ENCODE results near the gene ARHGAP28.
"Not testable (repeated sequence)": the region's sequence is repeated elsewhere in the genome, so short reads cannot be mapped to it uniquely, and the experiment has no call there.

Gene ARHGAP28

DNA sequence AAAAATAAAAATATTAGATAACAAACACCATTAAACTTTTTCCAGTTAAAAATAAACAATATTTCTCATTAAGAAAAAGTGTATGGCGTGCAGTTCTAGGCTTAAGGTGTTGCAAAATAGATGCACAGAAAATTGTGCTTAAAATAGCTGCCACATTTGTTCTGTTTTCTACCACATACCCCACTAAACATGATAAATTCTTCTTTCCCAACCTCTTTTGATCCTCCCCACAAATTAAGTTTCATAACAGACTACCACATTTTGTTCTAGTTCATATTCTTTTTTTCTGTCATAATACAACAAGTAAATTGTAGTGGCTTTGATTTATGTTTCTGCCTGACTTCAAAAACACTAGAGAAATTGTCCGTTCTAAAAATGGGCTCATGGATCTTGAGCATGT, 64.5 kb downstream of the ARHGAP28 start:
- H3K4me3 ChIP-seq (ENCODE audit: low read depth, low read length) = no peak overlapping the region
- TF ChIP-seq, protein P1, sequence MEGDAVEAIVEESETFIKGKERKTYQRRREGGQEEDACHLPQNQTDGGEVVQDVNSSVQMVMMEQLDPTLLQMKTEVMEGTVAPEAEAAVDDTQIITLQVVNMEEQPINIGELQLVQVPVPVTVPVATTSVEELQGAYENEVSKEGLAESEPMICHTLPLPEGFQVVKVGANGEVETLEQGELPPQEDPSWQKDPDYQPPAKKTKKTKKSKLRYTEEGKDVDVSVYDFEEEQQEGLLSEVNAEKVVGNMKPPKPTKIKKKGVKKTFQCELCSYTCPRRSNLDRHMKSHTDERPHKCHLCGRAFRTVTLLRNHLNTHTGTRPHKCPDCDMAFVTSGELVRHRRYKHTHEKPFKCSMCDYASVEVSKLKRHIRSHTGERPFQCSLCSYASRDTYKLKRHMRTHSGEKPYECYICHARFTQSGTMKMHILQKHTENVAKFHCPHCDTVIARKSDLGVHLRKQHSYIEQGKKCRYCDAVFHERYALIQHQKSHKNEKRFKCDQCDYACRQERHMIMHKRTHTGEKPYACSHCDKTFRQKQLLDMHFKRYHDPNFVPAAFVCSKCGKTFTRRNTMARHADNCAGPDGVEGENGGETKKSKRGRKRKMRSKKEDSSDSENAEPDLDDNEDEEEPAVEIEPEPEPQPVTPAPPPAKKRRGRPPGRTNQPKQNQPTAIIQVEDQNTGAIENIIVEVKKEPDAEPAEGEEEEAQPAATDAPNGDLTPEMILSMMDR (IDR thresholded peaks at IDR 0.05; ENCODE audit: low read depth, low read length) = no peak

DNA sequence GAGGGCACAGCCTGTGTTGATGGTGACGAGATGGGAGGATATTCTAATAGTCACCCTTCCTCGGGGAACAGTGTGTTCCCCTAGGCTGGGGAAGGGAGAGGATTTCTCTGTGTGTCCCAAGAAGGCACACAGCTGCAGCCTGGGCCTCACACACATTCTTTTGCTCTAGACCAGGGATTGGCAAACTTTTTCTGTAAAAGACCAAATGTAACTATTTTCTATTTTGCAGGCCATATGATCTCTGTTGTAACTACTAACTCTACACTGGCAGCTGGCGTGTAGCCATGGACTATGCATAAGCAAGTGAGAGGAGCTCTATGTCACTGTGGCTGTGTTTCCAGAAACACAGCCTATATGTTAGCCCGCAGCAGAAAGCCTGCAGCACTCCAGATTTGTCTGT, 65.8 kb downstream of the ARHGAP28 start:
- H3K4me3 ChIP-seq (ENCODE audit: low read depth, low read length) = no peak overlapping the region
- TF ChIP-seq, protein P1 (IDR thresholded peaks at IDR 0.05; ENCODE audit: low read depth, low read length) = no peak

DNA sequence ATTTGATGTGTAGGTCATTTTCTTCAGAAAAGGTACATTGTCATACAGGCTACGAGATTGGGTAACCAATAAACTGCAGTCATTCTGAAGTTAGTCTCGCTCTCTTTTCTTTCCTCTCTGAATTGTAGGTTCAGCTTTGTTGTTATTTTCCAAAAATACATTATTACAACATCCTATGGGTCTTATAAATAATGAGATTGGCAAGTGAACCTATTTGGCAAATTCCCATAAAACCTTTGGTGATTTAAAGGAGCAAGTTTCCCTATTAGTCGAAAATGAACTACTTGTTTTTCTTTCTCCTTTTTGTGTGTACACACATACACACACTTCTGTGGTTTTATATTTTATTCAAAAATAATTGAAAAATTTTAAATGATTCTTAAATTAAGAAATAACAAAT, 67.0 kb downstream of the ARHGAP28 start:
- TF ChIP-seq, protein P1 (IDR thresholded peaks at IDR 0.05; ENCODE audit: low read depth, low read length) = no peak
- H3K4me3 ChIP-seq (ENCODE audit: low read depth, low read length) = no peak overlapping the region

DNA sequence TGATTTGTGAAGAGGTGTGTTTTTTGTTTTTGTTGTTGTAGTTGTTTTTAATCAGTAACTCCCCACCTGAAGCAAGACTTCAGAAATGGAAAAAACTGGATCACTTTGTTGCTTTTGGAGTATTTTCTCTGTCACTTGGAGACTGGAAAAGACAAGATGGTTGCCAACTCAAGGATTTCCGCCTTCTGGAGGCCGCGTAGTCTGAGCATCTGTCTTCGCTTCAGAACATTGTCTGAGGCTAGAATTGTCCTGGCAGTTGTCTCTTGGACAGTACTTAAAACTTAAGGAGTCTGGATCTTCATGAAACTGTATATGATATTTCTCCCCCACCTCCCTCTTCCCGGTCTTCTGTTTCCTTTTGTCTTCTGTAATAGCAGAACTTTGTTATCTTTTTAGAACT, 67.7 kb downstream of the ARHGAP28 start:
- TF ChIP-seq, protein P1 (IDR thresholded peaks at IDR 0.05; ENCODE audit: low read depth, low read length) = no peak
- H3K4me3 ChIP-seq (ENCODE audit: low read depth, low read length) = no peak overlapping the region

DNA sequence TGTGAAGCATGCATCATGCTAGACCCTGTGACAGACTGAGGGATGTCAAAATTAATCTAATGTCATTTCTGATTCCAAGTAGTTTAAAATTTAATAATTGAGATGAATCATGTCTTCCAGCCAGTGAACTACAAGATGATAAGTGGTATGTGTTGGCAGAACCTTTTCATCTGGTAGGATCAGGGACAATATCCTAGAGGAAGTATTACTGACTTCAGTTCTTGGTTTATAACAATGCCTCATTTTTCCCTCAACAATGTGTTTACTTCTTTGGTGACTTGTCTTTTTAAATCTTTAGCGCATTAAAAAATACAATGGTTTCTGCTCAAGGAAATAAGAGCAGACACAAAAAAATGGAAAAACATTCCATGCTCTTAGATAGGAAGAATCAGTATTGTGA, 69.4 kb downstream of the ARHGAP28 start:
- no peak overlapping the region for H3K4me3 ChIP-seq (ENCODE audit: low read depth, low read length)
- TF ChIP-seq, protein P1 (IDR thresholded peaks at IDR 0.05; ENCODE audit: low read depth, low read length) = no peak

DNA sequence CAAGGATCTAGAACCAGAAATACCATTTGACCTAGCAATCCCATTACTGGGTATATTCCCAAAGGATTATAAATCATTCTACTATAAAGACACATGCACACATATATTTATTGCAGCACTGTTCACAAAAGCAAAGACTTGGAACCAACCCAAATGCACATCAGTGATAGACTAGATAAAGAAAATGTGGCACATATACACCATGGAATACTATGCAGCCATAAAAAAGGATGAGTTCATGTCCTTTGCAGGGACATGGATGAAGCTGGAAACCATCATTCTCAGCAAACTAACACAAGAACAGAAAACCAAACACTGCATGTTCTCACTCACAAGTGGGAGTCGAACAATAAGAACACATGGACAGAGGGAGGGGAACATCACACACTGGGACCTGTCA, 70.8 kb downstream of the ARHGAP28 start:
- H3K4me3 ChIP-seq (ENCODE audit: low read depth, low read length) = not testable (repeated sequence)

DNA sequence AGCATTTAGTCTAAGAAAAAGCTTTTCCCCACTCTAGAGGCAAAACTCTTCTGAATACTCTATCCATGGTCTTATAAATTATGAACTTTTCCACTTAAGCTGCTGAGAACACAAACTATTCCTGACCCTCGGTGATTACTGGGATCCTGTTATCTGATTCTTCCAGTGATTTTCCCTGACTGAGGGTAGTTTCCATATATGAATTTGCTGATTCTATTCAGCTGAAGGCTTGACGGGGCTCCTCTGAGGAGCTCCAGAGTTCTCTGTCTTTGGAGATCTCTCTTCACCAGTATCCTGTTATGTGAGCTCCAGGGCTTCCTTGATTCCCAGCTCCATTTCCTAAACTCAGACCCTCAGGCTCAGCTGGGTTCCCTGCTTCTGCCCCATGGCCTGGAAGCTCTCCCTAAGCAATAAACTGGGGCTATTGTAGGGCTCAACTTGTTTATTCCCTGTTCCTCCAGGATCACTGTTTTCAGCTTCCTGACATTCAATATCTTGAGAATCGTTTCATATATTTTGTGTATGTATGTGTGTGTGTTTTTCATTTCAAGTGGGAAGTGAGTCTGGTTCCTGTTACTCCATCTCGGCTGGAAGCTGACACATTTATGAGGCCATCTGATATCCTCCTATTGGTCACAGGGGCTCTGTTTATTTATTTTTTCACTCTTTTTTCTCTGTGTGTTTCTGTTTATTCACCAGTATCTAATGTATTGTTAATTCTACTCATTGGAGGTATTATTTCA, 78.2 kb downstream of the ARHGAP28 start:
- TF ChIP-seq, protein P1 (IDR thresholded peaks at IDR 0.05; ENCODE audit: low read depth, low read length) = no peak
- no peak overlapping the region for H3K4me3 ChIP-seq (ENCODE audit: low read depth, low read length)

DNA sequence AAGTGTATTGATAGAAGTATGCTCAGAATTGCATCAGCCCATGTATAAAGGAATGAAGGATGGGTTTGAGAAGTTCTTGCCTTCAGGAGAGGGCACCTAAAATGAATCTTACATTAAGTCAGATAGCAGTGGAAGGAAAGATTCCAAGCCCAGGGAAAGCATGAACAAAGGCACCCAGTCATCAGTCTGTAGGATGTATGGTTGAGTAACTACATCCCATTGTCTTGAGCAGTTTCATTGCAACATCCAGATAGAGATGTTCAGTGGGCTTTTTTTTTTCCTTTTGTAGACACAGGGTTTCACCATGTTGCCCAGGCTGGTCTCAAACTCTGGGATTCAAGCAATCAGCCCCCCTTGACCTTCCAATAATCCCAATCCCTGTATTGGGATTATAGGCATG, 80.7 kb downstream of the ARHGAP28 start:
- no peak overlapping the region for H3K4me3 ChIP-seq (ENCODE audit: low read depth, low read length)
- TF ChIP-seq, protein P1 (IDR thresholded peaks at IDR 0.05; ENCODE audit: low read depth, low read length) = no peak

All from WI38 (cell line).